GM12891 (cell line): Measurements from ENCODE around the gene ENTPD5.

ENCODE experiments used
- PAX5 ChIP-seq: IDR thresholded peaks from 2 replicates; pipeline ENCODE4 v1.6.1; 2011; ENCODE audit warnings: low read length, moderate library complexity, mild to moderate bottlenecking; ENCODE audit not compliant: insufficient read depth, severe bottlenecking
- POLR2A ChIP-seq: IDR thresholded peaks from 2 replicates; pipeline ENCODE4 v1.6.1; 2011; ENCODE audit warnings: low read depth, low read length, control low read depth
- POLR2AphosphoS5 ChIP-seq: IDR thresholded peaks from 2 replicates; pipeline ENCODE4 v1.6.1; 2011; ENCODE audit warnings: low read depth, low read length, control low read depth
- POU2F2 ChIP-seq: IDR thresholded peaks from 2 replicates; pipeline ENCODE4 v1.6.1; 2011; ENCODE audit warnings: low read depth, mild to moderate bottlenecking, control low read depth, low read length, moderate library complexity
- SPI1 ChIP-seq: IDR thresholded peaks from 2 replicates; pipeline ENCODE4 v1.6.1; 2011; ENCODE audit warnings: low read depth, low read length, control low read depth
- TAF1 ChIP-seq: IDR thresholded peaks from 2 replicates; pipeline ENCODE4 v1.6.1; 2011; ENCODE audit warnings: low read depth, low read length, control low read depth

DNA sequence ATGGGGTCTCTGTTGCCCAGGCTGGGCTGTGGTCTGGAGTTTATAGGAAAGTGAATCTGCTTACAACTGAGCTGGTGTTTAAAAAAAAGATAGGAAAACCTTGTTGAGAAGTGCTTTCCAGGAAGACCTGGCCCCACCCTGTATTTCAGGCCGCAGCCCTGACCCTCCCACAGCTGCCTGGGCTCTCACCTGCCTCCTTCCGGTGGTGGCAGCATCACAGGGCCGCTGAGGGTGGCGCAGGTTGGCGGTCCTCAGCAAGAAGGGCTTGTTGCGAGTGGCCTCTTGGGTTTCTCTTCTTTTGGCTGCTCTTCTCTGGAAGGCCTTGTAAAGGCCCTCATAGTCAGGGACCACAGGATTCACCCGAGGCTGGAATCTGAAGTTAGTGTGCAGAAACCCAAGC is 76.9 kb downstream of the ENTPD5 start:
- no peak for TF ChIP-seq TAF1
- no peak for TF ChIP-seq POLR2A
- TF ChIP-seq POLR2AphosphoS5: no peak
- no peak for TF ChIP-seq SPI1
- no peak for TF ChIP-seq POU2F2
- no peak for TF ChIP-seq PAX5
